Keratinocyte (primary cell): ENCODE data around the gene HNRNPAB. TPM values are rescaled to one million over a fixed set of nuclear protein-coding genes. Genes with fewer than 3 reads are reported as not detected.

ENCODE experiments used
- DNase-seq: peaks from one replicate; pipeline ENCODE4 v3.0.0-alpha.2; 2011; ENCODE audit warnings: low read depth, missing footprints, low spot score
- FAIRE-seq: peaks from 2 replicates; lab custom pipeline; 2011; peaks lifted over from hg19 to GRCh38; lab: Jason Lieb, UNC
- H2AFZ ChIP-seq: 2 replicates; pipeline ENCODE4 v1.6.0; 2012; ENCODE audit warnings: low read length, control low read depth, inconsistent platforms; ENCODE audit not compliant: control insufficient read depth
- H3K27ac ChIP-seq: 2 replicates; pipeline ENCODE4 v1.5.1; 2011; ENCODE audit warnings: low read length; ENCODE audit not compliant: control insufficient read depth, insufficient read depth
- H3K27me3 ChIP-seq: 3 replicates; pipeline ENCODE4 v1.6.0; 2011; ENCODE audit warnings: low read length; ENCODE audit not compliant: control insufficient read depth, insufficient read depth; ENCODE audit errors: extremely low read depth
- H3K36me3 ChIP-seq, 2 experiments: 2 replicates in 1 of 2; 3 replicates in 1 of 2; pipeline ENCODE4 v1.5.1; 2011; ENCODE audit warnings: low read length in 2 of 2, mild to moderate bottlenecking in 1 of 2; ENCODE audit not compliant: control insufficient read depth in 2 of 2, insufficient read depth in 2 of 2; ENCODE audit errors: extremely low read depth in 1 of 2
- H3K4me1 ChIP-seq: 3 replicates; pipeline ENCODE4 v1.5.1; 2011; ENCODE audit warnings: low read length; ENCODE audit not compliant: control insufficient read depth, insufficient read depth; ENCODE audit errors: extremely low read depth
- H3K4me2 ChIP-seq: 3 replicates; pipeline ENCODE4 v1.6.0; 2011; ENCODE audit warnings: low read depth, low read length; ENCODE audit not compliant: control insufficient read depth, insufficient read depth; ENCODE audit errors: extremely low read depth
- H3K4me3 ChIP-seq, 3 experiments: fragments of 200-600 bp in 1 of 3; sonication (generic) in 1 of 3; 2 replicates in 2 of 3; 3 replicates in 1 of 3; pipeline ENCODE4 v1.5.1; 2011 to 2016; ENCODE audit warnings: low read length in 3 of 3, mild to moderate bottlenecking in 3 of 3, control low read depth in 2 of 3, inconsistent platforms in 1 of 3, low read depth in 1 of 3, mixed read lengths in 1 of 3, mixed run types in 1 of 3, moderate library complexity in 1 of 3; ENCODE audit not compliant: control insufficient read depth in 2 of 3, insufficient read depth in 2 of 3; ENCODE audit errors: extremely low read depth in 1 of 3
- H3K79me2 ChIP-seq: 2 replicates; pipeline ENCODE4 v1.6.0; 2012; ENCODE audit warnings: low read length; ENCODE audit not compliant: control insufficient read depth, insufficient read depth
- H3K9ac ChIP-seq: 3 replicates; pipeline ENCODE4 v1.6.0; 2011; ENCODE audit warnings: low read length; ENCODE audit not compliant: control insufficient read depth, insufficient read depth; ENCODE audit errors: extremely low read depth
- H3K9me1 ChIP-seq: 3 replicates; pipeline ENCODE4 v1.6.0; 2011; ENCODE audit warnings: low read length; ENCODE audit not compliant: control insufficient read depth, insufficient read depth; ENCODE audit errors: extremely low read depth
- H3K9me3 ChIP-seq: 2 replicates; pipeline ENCODE4 v1.5.1; 2012; ENCODE audit warnings: low read depth, low read length; ENCODE audit not compliant: control insufficient read depth
- H4K20me1 ChIP-seq: 3 replicates; pipeline ENCODE4 v1.6.0; 2011; ENCODE audit warnings: low read length; ENCODE audit not compliant: control insufficient read depth, insufficient read depth; ENCODE audit errors: extremely low read depth
- EZH2 ChIP-seq: IDR thresholded peaks from one replicate; pipeline ENCODE4 v1.6.1; 2012; ENCODE audit warnings: inconsistent platforms, mild to moderate bottlenecking, low read length, moderate library complexity
- dilution Hi-C: fragments of 300-500 bp; cut with MboI; formaldehyde crosslinking; loops from one replicate; pipeline ENCODE4 v1.7.0; 2020; ENCODE audit warnings: low sequenced_read_pairs; ENCODE audit not compliant: extremely low pct_ligation_motif_present
- polyA plus RNA-seq, 5 experiments: library from polyadenylated mRNA; depleted of rRNA in 3 of 5; stranded (reverse) in 3 of 5; stranded (forward) in 1 of 5; unstranded in 1 of 5; fragments of >200 nt; gene quantifications; 1 replicate in 1 of 5; 2 replicates in 3 of 5; 3 replicates in 1 of 5; pipeline versions ENCODE4 v1.2.1 to v1.2.3, GENCODE V29; 2011 to 2012; ENCODE audit warnings: missing spikeins in 2 of 5, low read depth in 1 of 5, low replicate concordance in 1 of 5
- TF ChIP-seq, protein P1 (sequence below), 3 experiments: IDR thresholded peaks in 1 of 3; conservative IDR thresholded peaks in 1 of 3; optimal IDR thresholded peaks in 1 of 3; 2 replicates in 2 of 3; 3 replicates in 1 of 3; pipeline versions ENCODE3 to v1.5.1; 2011; ENCODE audit warnings: low read length in 3 of 3, mild to moderate bottlenecking in 3 of 3, moderate library complexity in 2 of 3, control low read depth in 1 of 3, inconsistent platforms in 1 of 3; ENCODE audit not compliant: insufficient read depth in 2 of 3; ENCODE audit errors: extremely low read depth in 1 of 3

The HNRNPAB gene
- polyA plus RNA-seq, 1 donor (not counting 4 experiments of a cell fraction or from before 2014, with no cell fraction given) = 161 TPM

DNA sequence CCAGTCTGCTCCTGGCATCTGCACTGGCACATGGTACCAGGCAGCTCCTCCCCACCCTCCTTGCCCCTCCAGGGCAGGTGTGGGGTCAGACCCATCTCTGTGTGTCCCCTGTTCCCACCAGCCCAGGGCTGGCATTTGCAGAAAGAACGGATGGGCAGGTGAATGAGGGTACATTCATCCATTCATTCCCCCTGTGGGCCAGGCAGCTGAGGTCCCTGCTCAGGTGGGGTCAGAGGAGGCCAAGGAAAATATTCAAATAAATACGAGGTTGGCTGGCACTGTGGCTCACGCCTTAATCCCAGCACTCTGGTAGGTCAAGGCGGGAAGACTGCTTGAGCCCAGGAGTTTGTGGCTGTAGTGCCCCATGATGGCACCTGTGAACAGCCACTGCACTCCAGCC is 53.3 kb downstream of the HNRNPAB start:
- H2AFZ ChIP-seq = no peak overlapping the region
- H3K27me3 ChIP-seq = peaks cover 8% of the 10 kb centered on the region
- H3K4me1 ChIP-seq = no peaks in the 10 kb centered on the region
- no peaks in the 10 kb centered on the region for H3K9me1 ChIP-seq
- H3K4me2 ChIP-seq = no peak overlapping the region
- H4K20me1 ChIP-seq = no peaks in the 10 kb centered on the region
- dilution Hi-C loops = no loop called here
- TF ChIP-seq EZH2 = no peak
- TF ChIP-seq, protein P1, sequence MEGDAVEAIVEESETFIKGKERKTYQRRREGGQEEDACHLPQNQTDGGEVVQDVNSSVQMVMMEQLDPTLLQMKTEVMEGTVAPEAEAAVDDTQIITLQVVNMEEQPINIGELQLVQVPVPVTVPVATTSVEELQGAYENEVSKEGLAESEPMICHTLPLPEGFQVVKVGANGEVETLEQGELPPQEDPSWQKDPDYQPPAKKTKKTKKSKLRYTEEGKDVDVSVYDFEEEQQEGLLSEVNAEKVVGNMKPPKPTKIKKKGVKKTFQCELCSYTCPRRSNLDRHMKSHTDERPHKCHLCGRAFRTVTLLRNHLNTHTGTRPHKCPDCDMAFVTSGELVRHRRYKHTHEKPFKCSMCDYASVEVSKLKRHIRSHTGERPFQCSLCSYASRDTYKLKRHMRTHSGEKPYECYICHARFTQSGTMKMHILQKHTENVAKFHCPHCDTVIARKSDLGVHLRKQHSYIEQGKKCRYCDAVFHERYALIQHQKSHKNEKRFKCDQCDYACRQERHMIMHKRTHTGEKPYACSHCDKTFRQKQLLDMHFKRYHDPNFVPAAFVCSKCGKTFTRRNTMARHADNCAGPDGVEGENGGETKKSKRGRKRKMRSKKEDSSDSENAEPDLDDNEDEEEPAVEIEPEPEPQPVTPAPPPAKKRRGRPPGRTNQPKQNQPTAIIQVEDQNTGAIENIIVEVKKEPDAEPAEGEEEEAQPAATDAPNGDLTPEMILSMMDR (optimal IDR thresholded peaks at IDR 0.05 in 1 of 3, IDR thresholded peaks at IDR 0.05 in 1 of 3, conservative IDR thresholded peaks at IDR 0.05 in 1 of 3; ENCODE audit: extremely low read depth in 1 of 3, insufficient read depth in 2 of 3, low read length in 3 of 3) = no peak
- no peak overlapping the region for H3K27ac ChIP-seq
- FAIRE-seq (no peak), DNase-seq (no peak)
- H3K4me3 ChIP-seq = no peak overlapping the region
- H3K9ac ChIP-seq = no peak overlapping the region
- no peaks in the 10 kb centered on the region for H3K79me2 ChIP-seq
- no peaks in the 10 kb centered on the region for H3K36me3 ChIP-seq
- H3K9me3 ChIP-seq = no peaks in the 10 kb centered on the region

DNA sequence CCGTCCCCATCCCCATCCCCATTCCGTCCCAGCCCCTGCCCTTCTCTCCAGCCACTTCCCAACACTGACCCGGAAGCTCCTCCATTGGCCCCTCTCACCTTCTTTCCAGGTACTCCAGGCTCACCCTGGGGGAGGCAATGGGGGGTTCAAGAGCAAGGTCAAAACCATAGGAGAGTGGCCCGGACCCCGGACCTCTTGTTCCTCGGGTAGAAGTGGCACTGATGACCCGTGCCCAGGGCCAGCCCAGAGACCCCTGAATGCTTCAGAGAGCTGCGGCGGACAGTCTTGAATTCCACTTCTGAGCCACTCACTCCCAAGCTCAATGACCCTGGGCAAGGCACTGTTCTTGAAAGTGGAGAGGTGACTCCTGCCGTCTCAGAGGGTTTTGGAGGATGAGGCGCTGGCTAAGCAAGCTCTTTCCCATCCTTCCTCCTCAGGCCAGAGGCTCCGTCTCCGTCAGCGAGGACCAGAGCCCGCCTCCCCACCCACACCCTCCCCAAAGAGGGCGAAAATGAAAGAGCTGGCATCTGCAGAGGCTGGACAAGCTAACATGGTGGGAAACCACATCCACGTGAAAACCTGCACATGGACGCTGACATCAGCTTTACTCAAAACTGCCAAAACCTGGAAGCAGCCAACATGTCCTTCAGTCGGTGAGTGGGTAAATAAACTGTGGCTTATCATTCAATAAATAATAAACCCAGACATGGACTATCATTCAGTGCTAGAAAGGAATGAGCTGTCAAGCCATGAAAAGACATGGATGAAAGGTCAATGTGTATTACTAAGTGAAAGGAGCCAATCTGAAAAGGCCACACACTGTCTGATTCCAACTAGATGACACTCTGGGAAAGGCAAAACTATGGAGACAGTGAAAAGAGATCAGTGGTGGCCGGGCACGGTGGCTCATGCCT is 55.5 kb downstream of the HNRNPAB start:
- H3K27ac ChIP-seq = no peak overlapping the region
- H3K36me3 ChIP-seq = no peaks in the 10 kb centered on the region
- no peak for DNase-seq
- H3K4me2 ChIP-seq = no peak overlapping the region
- H3K4me3 ChIP-seq = no peak overlapping the region
- H3K9me1 ChIP-seq = no peaks in the 10 kb centered on the region
- TF ChIP-seq EZH2 = no peak
- TF ChIP-seq, protein P1 (optimal IDR thresholded peaks at IDR 0.05 in 1 of 3, IDR thresholded peaks at IDR 0.05 in 1 of 3, conservative IDR thresholded peaks at IDR 0.05 in 1 of 3; ENCODE audit: extremely low read depth in 1 of 3, insufficient read depth in 2 of 3, low read length in 3 of 3) = no peak
- no peak for FAIRE-seq
- H4K20me1 ChIP-seq = no peaks in the 10 kb centered on the region
- H3K9me3 ChIP-seq = no peaks in the 10 kb centered on the region
- H3K9ac ChIP-seq = no peak overlapping the region
- dilution Hi-C loops = no loop called here
- H3K4me1 ChIP-seq = no peaks in the 10 kb centered on the region
- H3K27me3 ChIP-seq = peaks cover 7% of the 10 kb centered on the region
- H3K79me2 ChIP-seq = no peaks in the 10 kb centered on the region
- H2AFZ ChIP-seq = no peak overlapping the region

Other genes with a start within 250 kb of the HNRNPAB start
- not detected in 3 replicates for gene PROP1, start 208.3 kb upstream of the HNRNPAB start, polyA plus RNA-seq
- gene N4BP3, start 91.0 kb upstream of the HNRNPAB start, polyA plus RNA-seq = 1.0 to 1.9 TPM (median 1.3 TPM) in 3 replicates
- gene RMND5B, start 73.5 kb upstream of the HNRNPAB start, polyA plus RNA-seq = 15.5 to 20.2 TPM (median 15.8 TPM) in 3 replicates
- gene NHP2, start 50.6 kb upstream of the HNRNPAB start, polyA plus RNA-seq = 144 to 186 TPM (median 175 TPM) in 3 replicates
- not detected in 3 replicates for gene GMCL2, start 17.2 kb upstream of the HNRNPAB start, polyA plus RNA-seq
- 27.6 to 53.5 TPM (median 38.8 TPM) in 3 replicates for gene PHYKPL, start 28.3 kb downstream of the HNRNPAB start, polyA plus RNA-seq